SKM-1 treated with dmso at 0.1 percent for 144 hours (cell line): Measurements from ENCODE around the gene PXK.
"Not testable (repeated sequence)": the region's sequence is repeated elsewhere in the genome, so short reads cannot be mapped to it uniquely, and the experiment has no call there.

Source experiments
- DNase-seq: peaks from one replicate; lab custom pipeline; 2025; ENCODE audit not compliant: unreplicated experiment; lab: John Stamatoyannopoulos, UW

Gene PXK

GRCh38 chr3:58323529-58324390, 8.9 kb upstream of the PXK start:
- DNase-seq: no peak

- DNase-seq: no peak
Observed at GRCh38 chr3:58324391-58325390, 8.0 kb upstream of the PXK start.

DNA sequence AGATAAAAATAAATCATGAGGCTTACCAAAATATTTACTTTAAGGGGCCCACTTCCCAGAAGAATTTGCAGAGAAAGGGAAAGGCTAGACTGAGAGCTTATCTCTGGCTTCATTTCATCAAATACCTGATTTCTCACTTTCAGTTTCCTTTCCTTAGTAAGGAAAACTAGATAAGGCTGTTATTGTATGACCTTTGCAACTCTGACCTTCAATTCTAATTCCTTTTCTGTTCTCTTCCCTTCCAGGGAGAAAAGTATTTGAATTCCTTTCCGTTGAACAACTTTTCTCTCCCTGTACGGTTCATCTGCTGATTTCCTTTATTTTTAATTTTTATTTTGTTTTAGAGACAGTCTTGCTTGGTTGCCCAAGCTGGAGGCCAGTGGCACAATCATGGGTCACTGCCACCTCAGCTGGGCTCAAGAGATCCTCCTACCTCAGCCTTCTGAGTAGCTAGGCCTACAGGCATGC, 7.1 kb upstream of the PXK start:
- no peak for DNase-seq

DNA sequence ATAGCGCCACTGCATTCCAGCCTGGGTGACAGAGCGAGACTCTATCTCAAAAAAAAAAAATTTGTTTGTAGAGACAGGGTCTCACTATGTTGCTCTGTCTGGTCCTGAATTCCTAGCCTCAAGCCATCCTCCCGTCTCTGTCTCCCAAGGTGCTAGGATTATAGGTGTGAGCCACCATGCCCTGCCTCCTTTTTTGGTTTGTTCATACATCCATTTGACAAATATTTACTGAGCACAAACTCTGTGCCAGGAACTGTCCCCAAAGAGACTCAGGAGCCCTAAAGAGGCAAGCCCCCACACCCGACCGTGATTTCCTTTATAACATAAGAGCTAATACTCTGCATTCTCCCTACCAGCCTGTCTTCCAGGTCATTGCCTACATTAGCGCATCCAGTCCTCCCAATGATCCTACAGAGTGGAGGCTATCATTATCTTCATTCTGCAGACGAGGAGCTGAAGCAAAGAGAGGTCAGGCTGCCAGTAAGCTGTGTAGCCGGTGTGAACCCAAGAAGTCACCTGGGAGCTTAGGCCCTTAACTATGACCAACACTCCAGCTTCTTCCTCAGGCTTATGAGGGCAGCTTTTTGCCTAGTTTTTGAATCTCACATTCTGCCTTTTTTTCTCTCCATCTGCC, 6.3 kb upstream of the PXK start:
- DNase-seq: no peak

- no peak for DNase-seq
Observed at GRCh38 chr3:58329150-58329921, 3.4 kb upstream of the PXK start.

DNA sequence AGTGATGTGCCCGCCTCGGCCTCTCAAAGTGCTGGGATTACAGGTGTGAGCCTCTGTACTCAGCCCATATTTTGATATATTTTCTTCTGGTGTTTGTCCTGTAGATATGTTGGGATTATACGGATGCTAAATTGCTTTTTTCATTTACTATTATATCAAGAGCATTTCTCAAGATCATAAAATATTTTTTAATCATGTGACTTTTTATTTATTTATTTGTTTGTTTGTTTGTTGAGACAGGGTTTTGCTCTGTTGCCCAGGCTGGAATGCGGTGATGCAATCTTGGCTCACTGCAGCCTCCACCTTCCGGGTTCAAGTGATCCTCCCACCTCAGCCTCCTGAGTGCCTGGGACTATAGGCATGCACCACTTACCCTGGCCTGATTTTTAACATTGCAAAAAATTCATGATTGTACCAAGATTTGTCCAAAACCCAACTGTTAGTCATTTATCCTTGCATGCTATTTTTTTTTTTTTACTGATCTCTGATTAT, 2.7 kb upstream of the PXK start:
- no peak for DNase-seq

GRCh38 chr3:58331593-58332152, 1.0 kb upstream of the PXK start:
- DNase-seq: no peak

GRCh38 chr3:58333206-58334012, 717 bp downstream of the PXK start:
- no peak for DNase-seq

- DNase-seq: no peak
Observed at GRCh38 chr3:58334013-58334321, 1.3 kb downstream of the PXK start.

- DNase-seq: no peak
Observed at GRCh38 chr3:58334506-58334884, 1.8 kb downstream of the PXK start.

GRCh38 chr3:58335652-58335947, 2.9 kb downstream of the PXK start:
- no peak for DNase-seq

- no peak for DNase-seq
Observed at GRCh38 chr3:58336135-58336882, 3.6 kb downstream of the PXK start.

DNA sequence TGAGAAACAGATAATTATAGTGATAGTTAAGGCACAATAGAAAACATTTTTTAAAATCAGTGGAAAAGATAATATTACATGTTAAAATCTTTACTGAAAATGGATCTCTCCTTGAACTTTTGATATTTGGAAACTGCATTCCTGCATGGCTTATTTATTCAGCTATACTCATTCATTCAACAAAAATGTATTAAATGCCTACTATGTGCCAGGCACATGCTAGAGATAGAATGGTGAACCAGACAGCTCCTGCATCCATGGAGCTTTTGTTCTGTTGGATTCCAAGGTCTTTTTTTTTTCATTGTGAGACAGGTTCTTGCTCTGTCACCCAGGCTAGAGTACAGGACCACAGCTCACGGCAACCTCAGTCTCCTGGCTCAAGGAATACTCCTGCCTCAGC, 4.5 kb downstream of the PXK start:
- DNase-seq: no peak

DNA sequence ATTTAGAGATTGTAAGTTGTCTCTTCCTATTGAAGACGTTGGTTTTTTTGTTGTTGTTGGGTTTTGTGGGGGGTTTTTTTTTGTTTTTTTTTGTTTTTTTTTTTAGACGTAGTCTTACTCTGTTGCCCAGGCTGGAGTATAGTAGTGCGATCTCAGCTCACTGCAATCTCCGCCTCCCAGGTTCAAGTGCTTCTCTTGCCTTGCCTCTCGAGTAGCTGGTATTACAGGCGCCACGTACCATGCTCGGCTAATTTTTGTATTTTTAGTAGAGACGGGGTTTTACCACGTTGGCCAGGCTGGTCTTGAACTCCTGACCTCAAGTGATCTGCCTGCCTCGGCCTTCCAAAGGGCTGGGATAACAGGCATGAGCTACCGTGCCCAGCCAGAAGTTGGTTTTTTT, 6.5 kb downstream of the PXK start:
- DNase-seq: not testable (repeated sequence)

DNA sequence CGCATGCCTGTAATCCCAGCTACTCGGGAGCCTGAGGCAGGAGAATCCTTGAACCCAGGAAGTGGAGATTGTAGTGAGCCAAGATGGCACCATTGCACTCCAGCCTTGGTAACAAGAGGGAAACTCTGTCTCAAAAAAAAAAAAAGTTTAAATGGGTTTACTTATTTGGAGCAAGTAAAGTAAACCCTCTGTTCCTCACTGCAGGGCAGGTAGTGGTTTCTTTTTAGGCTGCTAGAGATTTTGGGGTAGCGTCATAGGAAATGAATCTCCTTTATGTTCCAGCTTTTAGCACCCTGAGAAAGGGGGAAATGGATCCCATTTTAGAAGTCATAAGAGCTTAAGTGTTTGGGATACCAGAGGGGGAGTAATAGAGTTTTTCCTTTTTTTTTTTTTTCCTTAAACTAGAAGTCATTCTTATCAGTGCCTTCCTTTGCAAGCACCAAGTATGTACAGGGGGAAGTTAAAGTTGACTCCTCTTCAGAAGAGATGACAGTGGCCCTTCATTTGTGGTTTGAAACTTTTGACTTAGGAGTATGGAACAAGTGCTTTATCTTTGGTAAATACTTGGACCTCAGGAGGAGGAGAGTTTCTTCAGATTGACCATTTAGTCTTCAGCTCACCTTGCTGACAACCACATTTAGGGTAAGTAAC, 8.0 kb downstream of the PXK start:
- no peak for DNase-seq

GRCh38 chr3:58341376-58341775, 8.7 kb downstream of the PXK start:
- no peak for DNase-seq

DNA sequence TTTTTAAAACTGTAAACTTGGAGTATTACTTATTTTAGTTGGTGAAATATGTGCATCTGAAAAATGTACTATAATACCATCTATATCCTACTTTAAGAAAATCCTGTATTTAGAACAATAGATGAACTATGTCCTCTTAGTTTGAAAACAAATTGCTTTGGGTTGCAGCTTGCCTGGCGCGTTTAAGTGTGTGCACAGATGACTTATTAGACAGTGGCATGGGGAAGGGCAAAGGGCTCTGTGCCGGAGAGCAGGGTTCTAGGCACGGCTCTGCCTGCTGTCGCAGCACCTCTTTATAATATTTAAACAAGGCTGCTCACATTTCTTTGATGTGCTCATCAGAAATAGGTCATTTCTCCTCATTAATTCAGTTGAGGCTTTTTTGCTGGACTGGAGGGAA, 10.0 kb downstream of the PXK start:
- DNase-seq: no peak

- DNase-seq: no peak
Observed at GRCh38 chr3:58345457-58345856, 12.8 kb downstream of the PXK start.
